AG04450 (cell line): ENCODE measurements around the gene NINJ2. TPM values are rescaled to one million over a fixed set of nuclear protein-coding genes. Genes with fewer than 3 reads are reported as not detected.

ENCODE experiments used
- CTCF ChIA-PET: fragments of 300-600, 350-600 bp; formaldehyde crosslinking; extraction: SDS; loops from one replicate; lab custom pipeline; 2022; ENCODE audit warnings: antibody characterized with exemption, inconsistent platforms; lab: Charles Lee
- POLR2A ChIA-PET: fragments of 350-600 bp; formaldehyde crosslinking; extraction: SDS; loops from one replicate; lab custom pipeline; 2021; ENCODE audit warnings: antibody characterized with exemption, inconsistent platforms; lab: Yijun Ruan, JAX
- DNase-seq: peaks from one replicate; pipeline ENCODE4 v3.0.0-alpha.2; 2011; ENCODE audit warnings: low read depth, low spot score
- H3K27ac ChIP-seq: one replicate; pipeline ENCODE4 v1.5.1; 2012; ENCODE audit warnings: low read depth, low read length, control low read depth
- H3K27me3 ChIP-seq: one replicate; pipeline ENCODE4 v1.6.0; 2012; ENCODE audit warnings: low read length; ENCODE audit not compliant: control insufficient read depth, insufficient read depth
- H3K4me3 ChIP-seq: 2 replicates; pipeline ENCODE4 v1.5.1; 2011; ENCODE audit warnings: mild to moderate bottlenecking, low read depth, low read length, control low read depth
- H3K9me3 ChIP-seq: 2 replicates; pipeline ENCODE4 v1.5.1; 2012; ENCODE audit warnings: low read length; ENCODE audit not compliant: control insufficient read depth, insufficient read depth
- CTCF ChIP-seq: IDR thresholded peaks from 2 replicates; pipeline ENCODE4 v1.5.1; 2011; ENCODE audit warnings: low read depth, low read length, control low read depth, inconsistent platforms
- polyA plus RNA-seq: library from polyadenylated mRNA; depleted of rRNA; stranded (reverse); fragments of >200 nt; gene quantifications from 2 replicates; pipeline ENCODE4 v1.2.3, GENCODE V29; 2011

The NINJ2 gene
- polyA plus RNA-seq, 1 experiment: not detected

DNA sequence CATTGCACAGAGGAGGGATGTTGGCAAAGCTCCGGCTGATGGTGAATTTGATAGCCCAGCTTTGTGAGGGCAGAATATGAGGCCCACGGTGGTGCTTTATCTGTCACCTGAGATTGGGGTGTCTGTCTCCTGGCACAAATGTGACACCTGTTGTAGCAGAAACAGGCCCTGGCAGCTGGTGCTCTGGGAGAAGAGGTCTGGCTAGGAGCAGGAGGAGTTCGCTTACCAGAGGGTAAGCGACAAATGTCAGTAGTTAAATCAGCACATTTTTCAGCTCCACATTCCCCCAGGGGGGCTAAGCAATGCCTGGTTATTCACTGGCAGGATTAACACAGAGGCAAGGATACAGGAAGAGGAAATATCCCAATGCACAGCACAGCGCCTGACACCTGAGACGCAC lies 132.4 kb downstream of the NINJ2 start:
- Histone ChIP-seq H3K27ac (no peak overlapping the region), H3K4me3 (no peak overlapping the region), H3K9me3 (peaks cover 4% of the 10 kb centered on the region; the same call in 1 of the 2 replicates), H3K27me3 (peaks cover 27% of the 10 kb centered on the region)
- ChIA-PET CTCF (interaction anchor here (1.0 kb wide), 1 partner anchor 16 kb away, joined by 3 read pairs; no protein-coding TSS in a partner anchor), POLR2A (interaction anchor here (0.6 kb wide), 1 partner anchor 21 kb away, joined by 6 read pairs; no protein-coding TSS in a partner anchor)
- no peak for TF ChIP-seq CTCF
- DNase-seq: no peak

GRCh38 chr12:530308-530707 lies 132.9 kb downstream of the NINJ2 start:
- peaks cover 4% of the 10 kb centered on the region; the same call in 1 of the 2 replicates for H3K9me3 ChIP-seq
- H3K27me3 ChIP-seq: peaks cover 27% of the 10 kb centered on the region
- no peak overlapping the region for H3K4me3 ChIP-seq
- no peak for TF ChIP-seq CTCF
- no peak for DNase-seq
- POLR2A ChIA-PET: no interaction called here
- H3K27ac ChIP-seq: no peak overlapping the region
- CTCF ChIA-PET: no interaction called here

DNA sequence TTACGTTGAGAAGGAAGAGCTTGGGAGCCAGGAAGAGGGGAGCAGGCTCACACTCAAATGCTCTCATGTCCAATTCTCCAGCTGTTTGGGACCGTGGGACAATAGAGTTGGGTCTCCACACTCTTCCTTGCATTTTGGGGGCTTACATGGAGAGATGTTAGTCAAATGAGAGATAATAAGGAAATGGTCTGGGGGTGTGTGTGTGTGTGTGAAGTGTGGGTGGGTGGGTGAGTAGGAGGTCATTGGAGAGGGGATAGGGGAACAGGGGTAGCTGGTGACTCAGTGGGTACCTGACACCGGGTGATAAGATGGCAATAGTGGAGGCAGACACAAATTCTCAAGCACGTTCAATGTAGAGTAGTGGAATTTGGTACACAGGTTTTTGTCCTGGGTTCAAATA lies 135.5 kb downstream of the NINJ2 start:
- H3K4me3 ChIP-seq: no peak overlapping the region
- ChIA-PET POLR2A (no interaction called here), CTCF (interaction anchor here (1.1 kb wide), 1 partner anchor 19 kb away, joined by 4 read pairs; no protein-coding TSS in a partner anchor)
- TF ChIP-seq CTCF: no peak
- no peak overlapping the region for H3K27ac ChIP-seq
- peaks cover 4% of the 10 kb centered on the region; the same call in 1 of the 2 replicates for H3K9me3 ChIP-seq
- peaks cover 25% of the 10 kb centered on the region for H3K27me3 ChIP-seq
- no peak for DNase-seq

DNA sequence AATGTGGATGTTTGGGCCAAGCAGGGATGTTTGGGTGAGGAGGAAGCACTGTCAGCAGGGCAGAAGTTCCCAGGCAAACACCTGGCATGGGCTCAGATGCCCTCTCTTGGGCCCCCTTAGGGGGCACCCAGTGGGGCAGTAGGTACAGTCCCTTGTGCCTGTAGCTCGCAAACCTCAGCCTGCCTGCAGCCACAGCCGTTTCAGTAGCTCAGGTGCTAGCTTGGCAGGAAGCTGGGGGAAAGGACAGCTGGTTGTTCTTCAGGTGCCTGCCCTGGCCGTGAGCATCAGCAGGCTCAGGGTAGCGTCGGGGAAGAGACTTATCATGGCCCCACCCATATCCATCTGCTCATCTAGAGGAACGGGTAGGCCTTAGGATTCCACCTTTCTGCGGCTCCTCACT lies 136.0 kb downstream of the NINJ2 start:
- DNase-seq: no peak
- H3K4me3 ChIP-seq: no peak overlapping the region
- POLR2A ChIA-PET: no interaction called here
- no peak overlapping the region for H3K27ac ChIP-seq
- CTCF ChIA-PET: interaction anchor here (1.1 kb wide), 1 partner anchor 20 kb away, joined by 4 read pairs; no protein-coding TSS in a partner anchor
- H3K9me3 ChIP-seq: peaks cover under 1% of the 10 kb centered on the region; the same call in 1 of the 2 replicates
- TF ChIP-seq CTCF: no peak
- peaks cover 26% of the 10 kb centered on the region for H3K27me3 ChIP-seq

- H3K27me3 ChIP-seq: peaks cover 27% of the 10 kb centered on the region
- H3K9me3 ChIP-seq: no peaks in the 10 kb centered on the region
- no peak for DNase-seq
- no peak for TF ChIP-seq CTCF
- POLR2A ChIA-PET: no interaction called here
- no peak overlapping the region for H3K4me3 ChIP-seq
- CTCF ChIA-PET: no interaction called here
- H3K27ac ChIP-seq: no peak overlapping the region
Observed at GRCh38 chr12:526089-526488, 137.2 kb downstream of the NINJ2 start.
